ENCODE measurements around the gene CMTM6.
"Not testable (repeated sequence)": the region's sequence is repeated elsewhere in the genome, so short reads cannot be mapped to it uniquely, and the experiment has no call there.

Gene CMTM6

DNA sequence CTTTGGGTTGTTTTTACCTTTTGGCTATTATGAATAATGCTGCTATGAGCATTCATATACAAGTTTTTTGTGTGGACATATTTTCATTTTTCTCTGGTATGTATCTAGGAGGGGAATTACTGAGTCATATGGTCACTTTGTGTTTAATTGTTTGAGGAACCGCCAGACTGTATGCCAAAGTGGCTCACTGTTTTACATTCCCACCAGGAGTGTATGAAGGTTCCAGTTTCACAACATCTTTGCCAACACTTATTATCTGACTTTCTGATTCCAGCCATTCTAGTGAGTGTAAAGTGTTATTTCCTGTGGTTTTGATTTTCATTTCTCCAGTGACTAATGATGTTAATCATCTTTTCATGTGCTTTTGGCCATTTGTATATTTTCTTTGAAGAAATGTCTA is 59.2 kb downstream of the CMTM6 start:
- H3K27ac ChIP-seq (ENCODE audit: low read depth, low read length, severe bottlenecking) = no peak overlapping the region
- WGBS, 2 experiments (ENCODE audit: insufficient coverage in 2 of 2) = 100% methylated on average over 1 of the region's 1 CpG; no CpG with 5 or more reads in 1 of the 2 experiments
- peaks cover 4% of the 10 kb centered on the region for H3K9me3 ChIP-seq (ENCODE audit: control insufficient read depth, low read length)
- H3K4me3 ChIP-seq (ENCODE audit: extremely low read depth, insufficient read depth, low read length, poor library complexity, severe bottlenecking) = no peak overlapping the region
- peaks cover 11% of the 10 kb centered on the region for H3K4me1 ChIP-seq (ENCODE audit: control insufficient read depth, insufficient read depth, low read length, poor library complexity, severe bottlenecking)
- H3K36me3 ChIP-seq (ENCODE audit: control insufficient read depth, insufficient read depth, low read length) = peaks cover 26% of the 10 kb centered on the region

DNA sequence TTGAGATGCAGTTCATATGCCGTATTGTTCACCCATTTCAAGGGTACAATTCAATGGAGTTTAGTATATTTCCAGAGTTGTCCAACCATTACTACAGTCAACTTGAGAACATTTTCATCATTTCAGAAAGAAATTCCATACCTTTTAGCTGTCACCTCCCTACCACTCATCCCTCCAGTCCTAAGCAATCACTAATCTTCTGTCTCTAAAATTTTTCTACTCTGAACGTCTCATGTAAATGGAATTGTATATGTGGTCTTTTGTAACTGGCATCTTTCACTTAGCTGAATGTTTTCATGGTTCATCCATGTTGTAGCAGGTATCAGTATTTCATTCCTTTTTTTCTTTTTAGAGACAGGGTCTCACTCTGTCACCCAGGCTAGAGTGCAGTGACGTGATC is 59.9 kb downstream of the CMTM6 start:
- H3K36me3 ChIP-seq (ENCODE audit: control insufficient read depth, insufficient read depth, low read length) = peaks cover 26% of the 10 kb centered on the region
- no peak overlapping the region for H3K27ac ChIP-seq (ENCODE audit: low read depth, low read length, severe bottlenecking)
- WGBS, 2 experiments (ENCODE audit: insufficient coverage in 2 of 2) = 96% methylated on average over 2 of the region's 3 CpGs; no CpG with 5 or more reads in 1 of the 2 experiments
- H3K4me1 ChIP-seq (ENCODE audit: control insufficient read depth, insufficient read depth, low read length, poor library complexity, severe bottlenecking) = peaks cover 15% of the 10 kb centered on the region
- peaks cover 4% of the 10 kb centered on the region for H3K9me3 ChIP-seq (ENCODE audit: control insufficient read depth, low read length)
- no peak overlapping the region for H3K4me3 ChIP-seq (ENCODE audit: extremely low read depth, insufficient read depth, low read length, poor library complexity, severe bottlenecking)

DNA sequence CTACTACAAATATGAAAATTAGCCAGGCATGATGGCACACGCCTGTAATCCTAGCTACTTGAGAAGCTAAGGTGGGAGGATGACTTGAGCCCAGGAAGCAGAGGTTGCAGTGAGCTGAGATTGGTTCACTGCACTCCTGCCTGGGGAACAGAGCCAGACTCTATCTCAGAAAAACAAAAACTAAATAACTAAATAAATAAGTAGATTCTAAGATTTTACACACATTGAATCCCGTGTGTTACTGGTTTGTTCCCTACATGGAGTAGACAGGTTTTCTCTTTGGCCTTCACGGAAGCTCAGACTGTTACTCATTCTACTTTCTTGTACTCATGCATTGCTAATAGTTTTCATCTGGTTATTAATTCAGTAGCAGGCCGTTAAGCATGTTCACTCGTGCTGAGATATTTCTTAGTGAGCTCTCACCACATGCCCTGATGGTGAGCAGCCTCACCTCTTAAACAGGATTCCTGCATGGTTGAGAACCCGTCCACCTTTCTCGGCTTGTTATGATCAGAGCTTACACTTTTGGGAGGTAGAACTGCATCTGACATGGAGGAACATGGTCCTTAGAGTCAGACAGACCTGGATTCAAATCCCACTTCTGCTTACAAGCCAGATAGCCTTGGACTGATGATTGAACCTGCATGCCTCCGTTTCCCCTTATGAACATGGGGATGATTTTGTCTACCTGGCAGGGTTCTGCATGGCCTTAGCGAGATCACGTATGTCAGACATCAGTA is 61.9 kb downstream of the CMTM6 start:
- H3K4me3 ChIP-seq (ENCODE audit: extremely low read depth, insufficient read depth, low read length, poor library complexity, severe bottlenecking) = no peak overlapping the region
- peaks cover 4% of the 10 kb centered on the region for H3K9me3 ChIP-seq (ENCODE audit: control insufficient read depth, low read length)
- H3K27ac ChIP-seq (ENCODE audit: low read depth, low read length, severe bottlenecking) = no peak overlapping the region
- H3K36me3 ChIP-seq (ENCODE audit: control insufficient read depth, insufficient read depth, low read length) = peaks cover 26% of the 10 kb centered on the region
- WGBS, 2 experiments (ENCODE audit: insufficient coverage in 2 of 2) = 93 to 97% methylated on average over 7 to 8 of the region's 10 CpGs
- H3K4me1 ChIP-seq (ENCODE audit: control insufficient read depth, insufficient read depth, low read length, poor library complexity, severe bottlenecking) = peaks cover 13% of the 10 kb centered on the region

DNA sequence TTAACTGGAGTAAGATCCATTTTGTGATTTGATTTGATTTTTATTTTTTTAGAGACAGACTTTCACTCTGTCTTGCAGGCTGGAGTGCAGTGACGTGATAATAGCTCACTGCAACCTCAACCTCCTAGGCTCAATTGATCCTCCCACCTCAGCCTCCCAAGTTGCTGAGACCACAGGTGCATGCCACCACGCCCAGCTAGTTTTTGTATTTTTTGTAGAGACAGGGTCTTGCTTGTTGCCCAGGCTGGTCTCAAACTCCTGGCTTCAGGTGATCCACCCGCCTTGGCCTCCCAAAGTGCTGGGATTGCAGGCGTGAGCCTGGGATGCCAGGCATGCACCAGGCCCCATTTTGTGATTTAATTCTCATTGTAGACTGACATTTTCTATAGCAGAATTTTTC is 63.2 kb downstream of the CMTM6 start:
- not testable (repeated sequence) for H3K4me3 ChIP-seq (ENCODE audit: extremely low read depth, insufficient read depth, low read length, poor library complexity, severe bottlenecking); H3K27ac ChIP-seq (ENCODE audit: low read depth, low read length, severe bottlenecking); H3K9me3 ChIP-seq (ENCODE audit: control insufficient read depth, low read length)
- 86 to 95% methylated on average over 3 to 4 of the region's 4 CpGs for WGBS, 2 experiments (ENCODE audit: insufficient coverage in 2 of 2)
- Histone ChIP-seq H3K36me3 (ENCODE audit: control insufficient read depth, insufficient read depth, low read length) (peaks cover 15% of the 10 kb centered on the region), H3K4me1 (ENCODE audit: control insufficient read depth, insufficient read depth, low read length, poor library complexity, severe bottlenecking) (peaks cover 13% of the 10 kb centered on the region)

DNA sequence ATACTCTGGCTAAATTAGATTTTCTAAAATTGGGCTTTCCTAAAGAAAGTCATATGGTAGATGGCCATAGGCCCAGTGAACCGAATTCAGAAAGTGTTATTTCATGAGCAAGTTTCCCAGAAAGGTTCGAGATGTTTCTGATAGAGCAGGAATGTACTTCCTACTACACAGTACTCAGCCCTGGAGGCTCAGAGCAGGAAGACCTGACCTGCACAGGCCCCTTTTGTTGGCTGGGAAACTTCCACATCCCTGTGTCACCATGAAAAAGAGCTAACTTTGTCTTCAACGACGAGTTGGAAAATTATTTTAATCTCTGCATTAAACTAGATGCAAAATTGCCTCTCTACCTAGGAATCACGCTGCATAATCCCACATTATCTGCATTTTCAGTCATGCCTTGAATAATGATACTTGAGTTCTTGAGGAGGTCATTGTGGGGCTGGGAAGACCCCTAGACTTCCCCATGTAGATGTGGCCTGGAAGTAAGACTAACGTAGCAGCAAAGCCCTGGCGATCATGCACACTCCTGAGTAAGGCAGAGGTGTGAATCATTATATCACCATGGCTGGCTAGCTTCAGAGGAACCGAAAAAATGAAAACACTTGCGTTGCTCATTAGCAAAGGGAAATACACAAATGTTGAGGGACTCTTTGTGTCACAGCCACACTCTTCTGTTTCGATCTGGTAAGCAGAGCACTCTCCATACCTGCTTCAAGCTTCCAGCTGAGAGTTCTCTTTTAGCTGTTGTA is 63.9 kb downstream of the CMTM6 start:
- peak overlapping the region; percentile 30 for H3K27ac ChIP-seq (ENCODE audit: low read depth, low read length, severe bottlenecking)
- peaks cover 15% of the 10 kb centered on the region for H3K36me3 ChIP-seq (ENCODE audit: control insufficient read depth, insufficient read depth, low read length)
- H3K4me1 ChIP-seq (ENCODE audit: control insufficient read depth, insufficient read depth, low read length, poor library complexity, severe bottlenecking) = peaks cover 13% of the 10 kb centered on the region
- 94% methylated on average over 6 to 9 of the region's 10 CpGs for WGBS, 2 experiments (ENCODE audit: insufficient coverage in 2 of 2)
- H3K9me3 ChIP-seq (ENCODE audit: control insufficient read depth, low read length) = no peaks in the 10 kb centered on the region
- H3K4me3 ChIP-seq (ENCODE audit: extremely low read depth, insufficient read depth, low read length, poor library complexity, severe bottlenecking) = no peak overlapping the region

DNA sequence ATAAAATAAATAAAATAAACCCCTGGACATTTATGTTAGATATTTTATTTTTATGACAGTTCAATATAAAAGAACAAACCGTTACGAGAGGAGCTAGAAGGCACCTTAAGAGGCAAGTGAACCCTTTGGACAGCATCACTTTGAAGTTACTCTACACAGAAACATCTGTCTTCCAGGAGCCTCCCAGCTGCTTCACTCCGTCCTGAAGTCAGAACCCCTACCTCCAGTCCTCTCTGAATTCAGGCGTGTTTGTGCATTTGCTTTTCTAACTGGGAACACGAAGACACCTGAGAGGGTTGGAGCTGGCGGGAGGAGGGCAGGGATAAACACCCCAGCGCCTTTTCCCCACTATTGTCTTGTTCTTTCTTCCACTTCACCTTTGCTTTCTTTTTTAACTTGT is 64.8 kb downstream of the CMTM6 start:
- H3K36me3 ChIP-seq (ENCODE audit: control insufficient read depth, insufficient read depth, low read length) = peaks cover 7% of the 10 kb centered on the region
- H3K4me3 ChIP-seq (ENCODE audit: extremely low read depth, insufficient read depth, low read length, poor library complexity, severe bottlenecking) = no peak overlapping the region
- no peak overlapping the region for H3K27ac ChIP-seq (ENCODE audit: low read depth, low read length, severe bottlenecking)
- peaks cover 13% of the 10 kb centered on the region for H3K4me1 ChIP-seq (ENCODE audit: control insufficient read depth, insufficient read depth, low read length, poor library complexity, severe bottlenecking)
- WGBS, 2 experiments (ENCODE audit: insufficient coverage in 2 of 2) = 80 to 100% methylated on average over 1 of the region's 7 CpGs
- H3K9me3 ChIP-seq (ENCODE audit: control insufficient read depth, low read length) = no peaks in the 10 kb centered on the region

DNA sequence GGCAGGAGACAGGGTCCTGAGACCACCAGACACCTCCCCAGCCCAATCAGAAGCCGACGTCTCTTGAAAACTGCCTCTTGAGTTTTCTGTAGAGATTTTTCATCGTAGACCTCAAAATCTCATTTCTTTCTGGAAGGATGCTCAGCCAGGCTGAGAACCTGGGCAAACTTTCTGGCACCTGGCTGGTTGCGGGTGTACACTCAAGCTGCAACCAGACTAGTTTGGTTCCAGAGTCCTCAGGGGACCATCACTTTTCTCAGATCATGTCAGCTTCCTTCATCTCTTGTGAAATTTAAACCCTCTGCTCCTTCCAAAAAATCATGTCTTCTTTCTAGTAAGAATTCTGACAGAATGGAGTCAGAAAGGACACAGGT is 65.8 kb downstream of the CMTM6 start:
- Histone ChIP-seq H3K4me1 (ENCODE audit: control insufficient read depth, insufficient read depth, low read length, poor library complexity, severe bottlenecking) (peaks cover 13% of the 10 kb centered on the region), H3K4me3 (ENCODE audit: extremely low read depth, insufficient read depth, low read length, poor library complexity, severe bottlenecking) (no peak overlapping the region), H3K27ac (ENCODE audit: low read depth, low read length, severe bottlenecking) (no peak overlapping the region), H3K36me3 (ENCODE audit: control insufficient read depth, insufficient read depth, low read length) (peaks cover 5% of the 10 kb centered on the region), H3K9me3 (ENCODE audit: control insufficient read depth, low read length) (no peaks in the 10 kb centered on the region)
- WGBS, 2 experiments (ENCODE audit: insufficient coverage in 2 of 2) = 94 to 96% methylated on average over 4 of the region's 4 CpGs

DNA sequence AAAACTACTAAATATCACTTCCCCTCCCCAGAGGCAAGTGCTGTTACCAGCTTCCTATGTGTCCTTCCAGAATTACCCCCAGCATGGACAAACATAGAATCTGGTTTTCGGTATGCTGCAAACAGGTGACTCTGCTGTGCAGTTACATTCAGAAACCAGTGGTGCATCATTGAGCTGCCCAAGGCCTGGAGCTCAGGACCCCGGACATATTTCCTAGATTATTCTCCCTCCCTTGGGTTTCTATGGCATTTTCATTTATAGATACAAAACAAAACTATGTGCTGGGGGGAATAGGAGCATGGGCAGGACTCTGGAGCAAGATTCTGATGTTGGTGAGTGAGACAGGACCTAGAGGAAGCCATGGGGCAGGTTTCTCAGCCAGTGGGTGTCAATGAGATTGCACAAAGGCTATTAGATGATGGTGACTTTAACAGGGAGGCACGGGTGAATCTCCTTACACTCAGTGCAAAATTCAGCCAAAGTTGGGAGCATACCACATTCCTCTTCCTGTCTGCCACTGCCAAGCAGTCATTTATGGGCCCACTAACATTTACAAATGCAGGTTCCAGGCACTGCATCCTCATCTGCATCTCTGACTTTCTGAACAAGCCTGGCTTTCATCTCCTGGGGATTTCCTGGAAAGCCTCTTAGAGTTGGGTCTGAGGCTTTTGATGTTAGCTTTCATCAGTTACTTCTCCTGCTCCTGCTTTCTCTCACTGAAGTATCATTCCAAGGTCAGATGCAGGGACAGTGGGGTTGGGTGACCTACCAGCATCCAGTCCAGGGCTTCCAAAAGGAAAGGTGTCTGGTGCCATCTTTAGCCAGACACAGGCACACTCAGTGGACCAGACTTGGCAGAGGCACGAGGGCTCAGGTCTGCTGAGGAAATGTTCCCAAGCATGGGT is 66.5 kb downstream of the CMTM6 start:
- Histone ChIP-seq H3K9me3 (ENCODE audit: control insufficient read depth, low read length) (no peaks in the 10 kb centered on the region), H3K4me3 (ENCODE audit: extremely low read depth, insufficient read depth, low read length, poor library complexity, severe bottlenecking) (no peak overlapping the region), H3K36me3 (ENCODE audit: control insufficient read depth, insufficient read depth, low read length) (no peaks in the 10 kb centered on the region), H3K4me1 (ENCODE audit: control insufficient read depth, insufficient read depth, low read length, poor library complexity, severe bottlenecking) (peaks cover 13% of the 10 kb centered on the region), H3K27ac (ENCODE audit: low read depth, low read length, severe bottlenecking) (no peak overlapping the region)
- 88 to 100% methylated on average over 3 of the region's 4 CpGs for WGBS, 2 experiments (ENCODE audit: insufficient coverage in 2 of 2)

DNA sequence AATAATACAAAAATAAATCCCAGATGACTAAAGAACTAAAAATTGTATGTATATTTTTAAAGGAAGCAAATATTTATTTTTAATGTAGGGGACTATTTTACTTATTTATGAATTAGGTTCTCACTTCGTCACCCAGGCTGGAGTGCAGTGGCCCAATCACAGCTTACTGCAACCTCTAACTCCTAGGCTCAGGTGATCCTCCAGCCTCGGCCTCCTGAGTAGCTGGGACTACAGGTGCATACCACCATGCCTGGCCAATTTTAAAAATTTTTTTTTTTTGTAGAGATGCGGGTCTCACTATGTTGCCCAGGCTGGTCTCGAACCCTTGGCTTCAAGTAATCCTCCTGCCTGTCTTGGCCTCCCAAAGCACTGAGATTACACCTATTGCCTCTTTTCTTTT is 68.4 kb downstream of the CMTM6 start:
- no peak overlapping the region for H3K27ac ChIP-seq (ENCODE audit: low read depth, low read length, severe bottlenecking)
- no peaks in the 10 kb centered on the region for H3K9me3 ChIP-seq (ENCODE audit: control insufficient read depth, low read length)
- no CpG with 5 or more reads among the region's 4 CpGs for WGBS, 2 experiments (ENCODE audit: insufficient coverage in 2 of 2)
- H3K4me1 ChIP-seq (ENCODE audit: control insufficient read depth, insufficient read depth, low read length, poor library complexity, severe bottlenecking) = peaks cover 13% of the 10 kb centered on the region
- H3K36me3 ChIP-seq (ENCODE audit: control insufficient read depth, insufficient read depth, low read length) = no peaks in the 10 kb centered on the region
- H3K4me3 ChIP-seq (ENCODE audit: extremely low read depth, insufficient read depth, low read length, poor library complexity, severe bottlenecking) = no peak overlapping the region

DNA sequence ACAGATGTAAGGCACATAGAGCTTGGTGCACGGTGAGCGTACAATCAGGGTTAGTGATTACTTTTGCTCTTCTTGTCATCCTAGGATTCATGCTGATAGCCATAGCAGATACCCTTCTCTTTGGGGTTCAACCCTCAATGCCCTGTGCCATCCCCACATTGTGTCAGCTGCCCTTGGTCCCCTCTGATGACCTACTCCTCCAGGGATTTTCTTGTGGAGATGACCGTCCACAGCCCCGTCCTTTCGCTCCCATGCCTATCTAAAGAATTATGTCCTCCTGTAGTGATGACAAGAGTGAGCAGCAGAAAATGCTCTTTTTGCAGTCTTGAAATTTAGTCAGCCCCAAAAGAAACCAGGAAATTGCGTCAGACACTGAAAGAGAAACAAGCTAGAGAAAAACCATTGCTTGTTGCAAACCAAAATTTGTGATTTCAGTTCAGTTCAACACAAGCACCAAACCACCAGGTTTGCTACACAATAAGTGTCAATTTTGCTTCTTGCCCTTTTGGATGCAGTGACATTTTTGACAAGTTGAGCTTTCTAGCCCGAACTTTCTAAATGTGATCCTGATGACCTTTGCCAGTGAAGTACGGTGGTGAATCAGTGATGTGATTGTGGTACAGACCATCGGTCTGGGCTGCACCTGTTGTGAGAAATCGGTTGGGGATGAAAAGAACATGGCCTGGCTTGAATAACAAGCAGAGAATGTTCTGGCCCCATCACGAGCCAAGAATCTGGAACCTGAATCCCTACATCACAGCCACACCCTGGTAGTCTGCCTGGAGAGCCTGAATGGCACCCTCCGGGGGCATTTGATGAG is 69.7 kb downstream of the CMTM6 start:
- no peak overlapping the region for H3K27ac ChIP-seq (ENCODE audit: low read depth, low read length, severe bottlenecking)
- 96 to 98% methylated on average over 8 to 10 of the region's 12 CpGs for WGBS, 2 experiments (ENCODE audit: insufficient coverage in 2 of 2)
- peaks cover under 1% of the 10 kb centered on the region for H3K4me1 ChIP-seq (ENCODE audit: control insufficient read depth, insufficient read depth, low read length, poor library complexity, severe bottlenecking)
- H3K9me3 ChIP-seq (ENCODE audit: control insufficient read depth, low read length) = no peaks in the 10 kb centered on the region
- H3K4me3 ChIP-seq (ENCODE audit: extremely low read depth, insufficient read depth, low read length, poor library complexity, severe bottlenecking) = no peak overlapping the region
- no peaks in the 10 kb centered on the region for H3K36me3 ChIP-seq (ENCODE audit: control insufficient read depth, insufficient read depth, low read length)
